Measurements from ENCODE around the gene METRN. TPM values are rescaled to one million over a fixed set of nuclear protein-coding genes. Genes with fewer than 3 reads are reported as not detected.
"Not testable (repeated sequence)": the region's sequence is repeated elsewhere in the genome, so short reads cannot be mapped to it uniquely, and the experiment has no call there.

The METRN gene
- total and polyA plus RNA-seq, 8 donors, result 9.3 to 57.3 (median 15.4) TPM

DNA sequence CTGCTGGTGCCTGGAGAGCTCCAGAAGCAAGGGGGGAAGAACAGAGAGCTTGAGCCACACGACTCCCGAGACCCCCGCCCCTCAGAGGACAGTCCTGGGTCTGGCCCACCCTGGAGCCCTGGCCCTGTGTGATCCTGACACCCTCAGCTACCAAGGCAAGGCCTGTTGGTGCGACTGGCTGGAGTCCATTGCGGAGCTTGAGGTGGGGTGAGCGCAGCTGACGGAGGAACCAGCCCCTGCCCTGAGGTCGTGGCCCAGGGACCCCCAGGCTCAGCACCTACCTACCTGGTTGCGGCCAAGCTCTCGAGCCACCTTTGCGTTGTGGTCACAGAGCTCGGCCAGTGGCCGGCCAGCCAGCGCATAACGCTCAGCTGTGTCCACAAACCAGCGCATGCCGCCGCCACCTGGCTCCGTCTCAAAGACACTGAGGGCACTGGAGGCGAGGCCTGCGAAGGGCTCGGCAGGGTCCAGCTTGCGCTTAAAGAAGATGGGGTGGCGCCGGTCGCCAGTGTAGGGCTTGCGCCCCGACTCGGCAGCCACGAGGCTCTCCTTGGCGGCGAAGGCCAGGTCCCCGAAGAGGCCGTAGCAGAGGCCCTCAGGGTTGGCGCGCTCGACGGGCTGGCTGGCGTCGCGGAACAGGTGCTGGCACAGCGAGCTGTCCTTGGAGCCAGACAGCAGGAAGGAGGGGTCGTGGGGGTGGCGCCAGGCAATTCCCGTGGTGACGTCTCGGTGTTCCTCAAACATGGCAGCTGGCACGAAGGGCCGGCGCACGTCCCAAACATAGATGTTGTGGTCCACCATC lies 28.3 kb upstream of the METRN start:
- Histone ChIP-seq H3K9me3 (no peaks in the 10 kb centered on the region), H3K4me1 (peaks cover 24 to 60% of the 10 kb centered on the region in 2 donors), H3K27ac (no peak overlapping the region), H3K27me3 (peaks cover 0 to 7% of the 10 kb centered on the region in 2 donors), H3K36me3 (peaks cover 0 to 47% of the 10 kb centered on the region in 2 donors), H3K4me3 (no peak overlapping the region)
- ATAC-seq (no peak), DNase-seq (no peak)
- TF ChIP-seq, protein P1, sequence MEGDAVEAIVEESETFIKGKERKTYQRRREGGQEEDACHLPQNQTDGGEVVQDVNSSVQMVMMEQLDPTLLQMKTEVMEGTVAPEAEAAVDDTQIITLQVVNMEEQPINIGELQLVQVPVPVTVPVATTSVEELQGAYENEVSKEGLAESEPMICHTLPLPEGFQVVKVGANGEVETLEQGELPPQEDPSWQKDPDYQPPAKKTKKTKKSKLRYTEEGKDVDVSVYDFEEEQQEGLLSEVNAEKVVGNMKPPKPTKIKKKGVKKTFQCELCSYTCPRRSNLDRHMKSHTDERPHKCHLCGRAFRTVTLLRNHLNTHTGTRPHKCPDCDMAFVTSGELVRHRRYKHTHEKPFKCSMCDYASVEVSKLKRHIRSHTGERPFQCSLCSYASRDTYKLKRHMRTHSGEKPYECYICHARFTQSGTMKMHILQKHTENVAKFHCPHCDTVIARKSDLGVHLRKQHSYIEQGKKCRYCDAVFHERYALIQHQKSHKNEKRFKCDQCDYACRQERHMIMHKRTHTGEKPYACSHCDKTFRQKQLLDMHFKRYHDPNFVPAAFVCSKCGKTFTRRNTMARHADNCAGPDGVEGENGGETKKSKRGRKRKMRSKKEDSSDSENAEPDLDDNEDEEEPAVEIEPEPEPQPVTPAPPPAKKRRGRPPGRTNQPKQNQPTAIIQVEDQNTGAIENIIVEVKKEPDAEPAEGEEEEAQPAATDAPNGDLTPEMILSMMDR (IDR thresholded peaks at IDR 0.05), result no peak
- intact Hi-C loops (cut with DNase I), result no loop called here

DNA sequence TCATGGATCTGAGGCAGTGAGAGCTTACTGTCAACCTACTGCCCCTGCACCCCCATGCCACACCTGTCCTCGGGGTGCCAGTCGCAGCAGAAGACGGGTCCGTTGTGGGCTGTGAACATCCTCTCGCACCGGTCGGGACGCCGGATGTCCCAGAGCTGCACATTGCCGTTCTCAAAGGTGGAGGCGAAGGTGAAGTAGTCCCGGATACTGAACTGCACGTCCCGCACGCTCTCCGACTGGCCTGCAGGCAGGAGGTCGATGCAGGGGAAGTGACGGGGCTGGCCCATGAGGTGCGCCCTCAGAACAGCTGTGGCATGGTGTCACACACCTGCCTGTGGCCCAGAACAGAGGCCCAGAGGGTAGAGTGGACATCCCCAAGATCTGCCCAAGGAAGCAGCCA lies 27.4 kb upstream of the METRN start:
- peaks cover 21 to 52% of the 10 kb centered on the region in 2 donors for H3K4me1 ChIP-seq
- intact Hi-C loops (cut with DNase I), result no loop called here
- TF ChIP-seq, protein P1 (IDR thresholded peaks at IDR 0.05), result no peak

DNA sequence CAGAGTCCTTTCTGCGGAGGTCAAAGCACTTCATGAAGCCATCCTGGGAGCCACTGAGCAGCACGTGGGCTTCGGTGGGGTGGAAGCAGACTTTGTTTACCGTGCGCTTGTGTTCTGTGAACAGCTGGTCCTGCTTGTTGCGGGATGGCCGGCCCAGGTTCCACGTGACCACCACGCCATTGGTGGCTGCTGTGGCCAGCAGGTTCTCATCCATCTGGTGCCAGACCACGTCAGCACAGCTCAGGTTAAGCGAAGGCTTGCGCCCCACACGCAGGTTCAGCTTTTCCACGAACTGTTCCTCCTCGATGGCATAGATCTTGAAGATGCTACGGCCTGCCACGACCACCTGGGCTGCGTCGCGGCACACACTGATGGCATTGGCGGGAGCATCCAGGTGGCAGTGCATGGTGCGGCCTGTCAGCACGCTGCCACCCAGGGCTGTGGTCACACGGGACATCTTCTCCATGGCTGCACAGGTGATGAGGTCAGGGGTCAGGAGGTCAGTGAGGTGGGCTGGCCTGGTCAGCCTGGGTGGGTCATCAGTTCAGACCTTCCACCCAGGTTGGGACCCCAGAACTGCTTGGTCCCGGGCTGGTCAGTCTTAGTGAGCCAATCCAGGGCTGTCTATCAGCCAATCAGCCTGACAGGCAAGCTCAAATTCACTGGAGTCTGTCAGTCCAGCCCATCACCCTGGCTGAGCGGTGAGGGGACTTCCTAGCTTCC lies 25.6 kb upstream of the METRN start:
- peaks cover 0 to 29% of the 10 kb centered on the region in 2 donors for H3K36me3 ChIP-seq
- DNase-seq (peak in 1 of 4 donors; percentile 34), ATAC-seq (no peak)
- H3K9me3 ChIP-seq, result no peaks in the 10 kb centered on the region
- peak overlapping the region; percentile 88 to 99 for H3K4me3 ChIP-seq
- TF ChIP-seq, protein P1 (IDR thresholded peaks at IDR 0.05), result no peak
- intact Hi-C loops (cut with DNase I), result no loop called here
- peaks cover 14 to 43% of the 10 kb centered on the region in 2 donors for H3K4me1 ChIP-seq
- H3K27ac ChIP-seq, result peak overlapping the region; percentile 69 to 90
- peaks cover 24 to 34% of the 10 kb centered on the region in 2 donors for H3K27me3 ChIP-seq

More for the DNA sequence above, 27.4 kb upstream of the METRN start:
- H3K4me3 ChIP-seq, result no peak overlapping the region
- H3K27ac ChIP-seq, result no peak overlapping the region
- H3K27me3 ChIP-seq, result peaks cover 6 to 16% of the 10 kb centered on the region in 2 donors
- H3K36me3 ChIP-seq, result peaks cover 0 to 39% of the 10 kb centered on the region in 2 donors
- no peak for ATAC-seq
- no peaks in the 10 kb centered on the region for H3K9me3 ChIP-seq
- DNase-seq, result no peak

DNA sequence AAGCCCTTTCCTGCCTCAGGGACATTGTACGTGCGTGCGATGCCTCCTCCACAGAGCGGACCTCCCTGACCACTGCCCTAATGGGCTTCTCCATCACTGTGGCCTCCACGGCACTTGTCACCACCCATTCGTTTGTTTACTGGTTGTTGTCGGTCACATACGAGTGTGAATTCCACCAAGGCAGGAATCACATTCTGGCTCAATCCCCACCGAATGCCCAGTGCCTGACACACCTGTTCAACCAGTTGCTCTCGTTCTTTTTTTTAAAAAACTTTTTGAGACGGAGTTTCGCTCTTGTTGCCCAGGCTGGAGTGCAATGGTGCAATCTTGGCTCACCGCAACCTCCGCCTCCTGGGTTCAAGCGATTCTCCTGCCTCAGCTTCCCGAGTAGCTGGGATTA lies 23.7 kb upstream of the METRN start:
- not testable (repeated sequence) for H3K4me3 ChIP-seq, DNase-seq
- H3K27me3 ChIP-seq, result peaks cover 42 to 53% of the 10 kb centered on the region in 2 donors

DNA sequence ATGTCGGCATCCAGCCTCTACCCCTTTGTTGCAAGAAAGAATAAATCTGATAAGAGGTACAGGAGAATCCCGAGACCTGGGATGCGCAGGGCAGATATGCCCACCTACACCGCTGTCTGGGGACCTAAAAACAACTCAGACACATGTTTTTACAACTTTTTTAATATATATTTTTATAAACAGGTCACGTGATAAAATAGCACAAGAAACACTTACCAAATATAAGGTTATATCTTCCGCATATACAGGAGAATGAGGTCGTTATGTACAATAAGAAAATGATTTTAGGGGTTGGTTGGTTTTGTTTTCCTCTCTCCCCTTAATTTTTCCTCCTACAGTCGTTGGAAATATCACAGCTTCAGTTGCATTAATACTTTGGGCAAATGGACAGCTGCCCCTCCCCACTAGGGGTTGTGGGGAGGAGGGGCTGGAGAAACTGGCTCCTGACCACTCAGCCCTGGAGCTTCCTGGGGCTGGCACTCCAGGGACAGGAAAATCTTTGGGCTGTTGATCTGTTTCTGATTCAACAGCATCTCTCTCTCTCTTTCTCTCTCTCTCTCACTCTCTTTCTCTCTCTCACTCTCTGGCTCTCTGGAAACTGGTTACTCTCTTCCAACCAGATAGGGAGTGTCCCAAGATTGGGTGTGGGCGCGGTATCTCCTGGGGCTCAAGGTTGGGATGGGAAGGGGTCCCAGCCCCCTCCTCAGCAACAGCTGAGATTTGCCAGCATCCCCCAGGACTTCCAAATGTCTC lies 22.4 kb upstream of the METRN start:
- no peak for ATAC-seq
- no peaks in the 10 kb centered on the region for H3K9me3 ChIP-seq
- intact Hi-C loops (cut with DNase I), result no loop called here
- H3K4me1 ChIP-seq, result peaks cover 20 to 44% of the 10 kb centered on the region in 2 donors
- no peak overlapping the region for H3K27ac ChIP-seq
- TF ChIP-seq, protein P1 (IDR thresholded peaks at IDR 0.05), result no peak
- H3K4me3 ChIP-seq, result no peak overlapping the region
- peaks cover 44 to 66% of the 10 kb centered on the region in 2 donors for H3K27me3 ChIP-seq
- DNase-seq, result no peak
- H3K36me3 ChIP-seq, result peaks cover 0 to 4% of the 10 kb centered on the region in 2 donors

More for the DNA sequence above, 23.7 kb upstream of the METRN start:
- ATAC-seq; H3K27ac ChIP-seq; intact Hi-C loops (cut with DNase I); H3K9me3 ChIP-seq: not testable (repeated sequence)
- Histone ChIP-seq H3K36me3 (peaks cover 0 to 17% of the 10 kb centered on the region in 2 donors), H3K4me1 (peaks cover 20 to 44% of the 10 kb centered on the region in 2 donors)

All from left lung (tissue), 10 donors.